K562 (cell line): ENCODE data around the gene SLFN5. TPM values are rescaled to one million over a fixed set of nuclear protein-coding genes. Genes with fewer than 3 reads are reported as not detected.

Experiments
- ATAC-seq: fragments of 200-7000 bp; cut with Tn5 transposase; 3 replicates; pipeline ENCODE4 v1.9.1; 2020; ENCODE audit warnings: moderate library complexity
- BruUV-seq: library from RNA; stranded (reverse); fragments of 400-500 nt; replicated peaks from 2 replicates; lab custom pipeline; 2021; lab: Mats Ljungman, UMichigan
- CTCF ChIA-PET: fragments of 300-600 bp; formaldehyde crosslinking; extraction: SDS; loops from one replicate; lab custom pipeline; 2021; ENCODE audit warnings: low intra/inter-chr PET ratio; lab: Yijun Ruan, JAX
- POLR2A ChIA-PET: fragments of 300-600, 350-650 bp; sonication (Branson Sonifier 250); formaldehyde crosslinking; extraction: SDS; loops from one replicate; lab custom pipeline; 2021; ENCODE audit warnings: antibody characterized with exemption, inconsistent platforms; lab: Yijun Ruan, JAX
- DNase-seq, 4 experiments: peaks; one replicate each; pipeline versions ENCODE4 v3.0.0 to v3.0.0-alpha.2; 2011 to 2018; ENCODE audit warnings: low spot score in 3 of 4, mixed read lengths in 3 of 4; ENCODE audit errors: extremely low read depth in 1 of 4
- FAIRE-seq: peaks from 2 replicates; lab custom pipeline; 2011; peaks lifted over from hg19 to GRCh38; lab: Jason Lieb, UNC
- H2AFZ ChIP-seq: 2 replicates; pipeline ENCODE4 v1.6.0; 2011; ENCODE audit warnings: low read depth, low read length, control low read depth, inconsistent platforms
- H3K27ac ChIP-seq: fragments of 200-600 bp; 3 replicates; pipeline ENCODE4 v1.8.0; 2011; ENCODE audit warnings: low read depth, mild to moderate bottlenecking, control low read depth, inconsistent platforms, low read length, moderate library complexity, mixed read lengths; ENCODE audit errors: extremely low read depth
- H3K27me3 ChIP-seq, 2 experiments: fragments of 300-600 bp in 1 of 2; 2 replicates in 1 of 2; 3 replicates in 1 of 2; pipeline versions ENCODE4 v1.6.0 to v1.8.0; 2011; ENCODE audit warnings: inconsistent platforms in 2 of 2, low read length in 2 of 2, mild to moderate bottlenecking in 1 of 2, mixed read lengths in 1 of 2, moderate library complexity in 1 of 2; ENCODE audit not compliant: control insufficient read depth in 2 of 2, insufficient read depth in 2 of 2
- H3K36me3 ChIP-seq: fragments of 300-600 bp; 3 replicates; pipeline ENCODE4 v1.8.0; 2011; ENCODE audit warnings: mild to moderate bottlenecking, low read length, inconsistent platforms; ENCODE audit not compliant: control insufficient read depth, insufficient read depth
- H3K4me1 ChIP-seq, 2 experiments: fragments of 200-600 bp in 1 of 2; replicated peaks in 1 of 2; 2 replicates in 1 of 2; 3 replicates in 1 of 2; pipeline versions ENCODE4 v1.5.1 to v1.8.0; 2011; ENCODE audit warnings: inconsistent platforms in 2 of 2, low read length in 2 of 2, mild to moderate bottlenecking in 1 of 2, mixed read lengths in 1 of 2, moderate library complexity in 1 of 2; ENCODE audit not compliant: control insufficient read depth in 2 of 2, insufficient read depth in 2 of 2
- H3K4me2 ChIP-seq: 2 replicates; pipeline ENCODE4 v1.6.1; 2011; ENCODE audit warnings: low read length, control low read depth, inconsistent platforms, mixed read lengths; ENCODE audit not compliant: insufficient read depth
- H3K4me3 ChIP-seq: fragments of 200-600 bp; sonication (generic), shearing (Covaris generic); 2 replicates; pipeline ENCODE4 v1.5.1; 2016; ENCODE audit warnings: control low read depth, inconsistent platforms
- H3K79me2 ChIP-seq: fragments of 200-600 bp; 3 replicates; pipeline ENCODE4 v1.8.0; 2011; ENCODE audit warnings: low read length, inconsistent platforms; ENCODE audit not compliant: control insufficient read depth, insufficient read depth
- H3K9ac ChIP-seq, 2 experiments: 2 replicates each; pipeline versions ENCODE4 v1.6.0 to v1.6.1; 2011; ENCODE audit warnings: low read depth in 2 of 2, low read length in 2 of 2, control low read depth in 1 of 2, inconsistent platforms in 1 of 2, mild to moderate bottlenecking in 1 of 2, mixed read lengths in 1 of 2; ENCODE audit not compliant: insufficient read depth in 1 of 2
- H3K9me1 ChIP-seq: one replicate; pipeline ENCODE4 v1.6.0; 2011; ENCODE audit warnings: inconsistent platforms, mild to moderate bottlenecking, low read length, moderate library complexity; ENCODE audit not compliant: control insufficient read depth, insufficient read depth
- H3K9me3 ChIP-seq: replicated peaks from 2 replicates; pipeline ENCODE4 v1.5.1; 2011; ENCODE audit warnings: low read depth, low read length, inconsistent platforms; ENCODE audit not compliant: control insufficient read depth, insufficient read depth
- H4K20me1 ChIP-seq: replicated peaks from 2 replicates; pipeline ENCODE4 v1.6.1; 2011; ENCODE audit warnings: low read length, inconsistent platforms, mixed read lengths; ENCODE audit not compliant: control insufficient read depth, insufficient read depth
- CBFA2T2 ChIP-seq: fragments of 450-650 bp; conservative IDR thresholded peaks from 2 replicates; pipeline ENCODE4 v1.6.1; 2017; ENCODE audit warnings: mild to moderate bottlenecking
- ELF1 ChIP-seq: fragments of 200-800 bp; sonication (Bioruptor generic); IDR thresholded peaks from 2 replicates; pipeline ENCODE4 v1.6.1; 2016; ENCODE audit warnings: missing genetic modification characterization, missing compliant biosample characterization
- FOSL1 ChIP-seq: fragments of 200-800 bp; sonication (Bioruptor generic); conservative IDR thresholded peaks from 2 replicates; pipeline ENCODE4 v1.6.1; 2016; ENCODE audit warnings: missing genetic modification characterization, missing compliant biosample characterization
- NRF1 ChIP-seq, 2 experiments: fragments of 450-650 bp; IDR thresholded peaks in 1 of 2; conservative IDR thresholded peaks in 1 of 2; 2 replicates each; pipeline ENCODE4 v1.6.1; 2014; ENCODE audit warnings: mild to moderate bottlenecking in 2 of 2
- PHF8 ChIP-seq: fragments of 200-600 bp; sonication (generic); IDR thresholded peaks from 2 replicates; pipeline ENCODE4 v1.6.1; 2012; ENCODE audit warnings: mixed run types, mild to moderate bottlenecking, inconsistent platforms, low read length, moderate library complexity, borderline replicate concordance
- PRPF4 ChIP-seq: fragments of 200-400 bp; formaldehyde crosslinking; IDR thresholded peaks from one replicate; pipeline ENCODE4 v1.6.1; 2017; ENCODE audit warnings: low read length, low read depth, mild to moderate bottlenecking; ENCODE audit not compliant: insufficient read depth, poor library complexity, severe bottlenecking
- SAFB ChIP-seq: fragments of 200-400 bp; formaldehyde crosslinking; IDR thresholded peaks from 2 replicates; pipeline ENCODE4 v1.6.1; 2017; ENCODE audit warnings: low read depth, low read length, borderline replicate concordance
- ZNF274 ChIP-seq: IDR thresholded peaks from 2 replicates; pipeline ENCODE4 v1.6.1; 2011; ENCODE audit warnings: low read depth, mild to moderate bottlenecking, low read length, moderate library complexity, borderline replicate concordance
- ZNF324 ChIP-seq: fragments of 250-450 bp; sonication (Bioruptor Pico); IDR thresholded peaks from 2 replicates; pipeline ENCODE4 v1.4.0; 2020; ENCODE audit warnings: mild to moderate bottlenecking
- ZNF445 ChIP-seq: fragments of 250-450 bp; sonication (Bioruptor Pico); IDR thresholded peaks from 2 replicates; pipeline ENCODE4 v1.4.0; 2020; ENCODE audit warnings: low read depth, mild to moderate bottlenecking, moderate library complexity
- ZNF586 ChIP-seq: fragments of 450-650 bp; formaldehyde crosslinking; conservative IDR thresholded peaks from 2 replicates; pipeline ENCODE4 v1.4.0; 2020; ENCODE audit warnings: mild to moderate bottlenecking, moderate library complexity
- ZNF785 ChIP-seq: fragments of 250-450 bp; sonication (Bioruptor Pico); IDR thresholded peaks from 2 replicates; pipeline ENCODE4 v1.4.0; 2020; ENCODE audit warnings: mild to moderate bottlenecking
- WGBS: fragments of 100-300 bp; shearing (Covaris generic); methylation state at CpG from one replicate; pipeline ENCODE4 v1.1.6; 2016; ENCODE audit warnings: low coverage, mixed read lengths; ENCODE audit not compliant: insufficient coverage; ENCODE audit errors: missing lambda C conversion rate; 5-methylcytosine and 5-hydroxymethylcytosine counted together
- in situ Hi-C: fragments of 300-500 bp; cut with MboI; formaldehyde crosslinking; loops from 4 replicates; pipeline ENCODE4 v1.15.0; 2018; ENCODE audit warnings: inconsistent platforms, mixed read lengths
- intact Hi-C: fragments of 100-400 bp; cut with micrococcal nuclease; formaldehyde crosslinking; loops from 2 replicates; pipeline ENCODE4 v1.14.2; 2022
- polyA plus RNA-seq, 8 experiments: library from polyadenylated mRNA; depleted of rRNA in 4 of 8; stranded (reverse) in 5 of 8; unstranded in 3 of 8; fragments of >200 nt; fragmentation: Nextera tagmentation in 2 of 8; fragmentation: Illumina TruSeq in 1 of 8; extraction: Ambion mirVana in 2 of 8; extraction: Trizol in 1 of 8; gene quantifications; 2 replicates each; pipeline versions ENCODE4 v1.2.1 to v1.2.3, GENCODE V29; 2011 to 2014; ENCODE audit warnings: inconsistent platforms in 1 of 8, missing spikeins in 1 of 8
- total RNA-seq, 7 experiments: library from RNA; depleted of rRNA in 6 of 7; stranded (reverse); fragments of >200 nt in 6 of 7; fragmentation: Illumina TruSeq in 2 of 7; extraction: Trizol in 2 of 7; gene quantifications; 2 replicates each; pipeline versions ENCODE4 v1.2.1 to v1.2.3, GENCODE V29; 2011 to 2021; ENCODE audit warnings: low replicate concordance in 1 of 7
- TF ChIP-seq, protein P1 (sequence below): fragments of 150-350 bp; IDR thresholded peaks from 2 replicates; pipeline ENCODE4 v1.6.1; 2014; ENCODE audit warnings: low read depth, mild to moderate bottlenecking, low read length, borderline replicate concordance

SLFN5 gene
- total and polyA plus RNA-seq, 9 of the 15 experiments (the other 6 are each of a cell fraction or from before 2014, with no cell fraction given), result under 0.01 to 0.18 (median 0.04) TPM; not detected in 1

GRCh38 chr17:35229638-35230037 is 13.2 kb upstream of the SLFN5 start:
- CTCF ChIA-PET, result no interaction called here
- intact Hi-C loops, result no loop called here
- in situ Hi-C loops, result no loop called here

More at GRCh38 chr17:35229638-35230037, 13.2 kb upstream of the SLFN5 start:
- Histone ChIP-seq H3K9ac (no peak overlapping the region), H3K27ac (no peak overlapping the region), H3K36me3 (no peaks in the 10 kb centered on the region), H3K4me3 (no peak overlapping the region), H3K27me3 (peaks cover 2 to 11% of the 10 kb centered on the region in 2 experiments; a peak in 2 of 5 replicates), H2AFZ (no peak overlapping the region), H3K4me1 (no peaks in the 10 kb centered on the region), H3K4me2 (no peak overlapping the region), H3K79me2 (no peaks in the 10 kb centered on the region), H3K9me1 (no peaks in the 10 kb centered on the region), H4K20me1 (no peaks in the 10 kb centered on the region)
- no peak for DNase-seq
- ATAC-seq, result no peak
- WGBS, result 0% methylated on average over 1 of the region's 1 CpG
- FAIRE-seq, result no peak
- POLR2A ChIA-PET, result no interaction called here
- TF ChIP-seq CBFA2T2, result no peak
- TF ChIP-seq PHF8, result no peak
- TF ChIP-seq NRF1 (conservative IDR thresholded peaks at IDR 0.05 in 1 of 2, IDR thresholded peaks at IDR 0.05 in 1 of 2), result no peak
- TF ChIP-seq ZNF324 (CRISPR knock-in tag), result no peak
- TF ChIP-seq SAFB, result no peak
- TF ChIP-seq FOSL1 (tag), result no peak
- TF ChIP-seq ZNF445, result no peak
- no peak for TF ChIP-seq PRPF4
- TF ChIP-seq ZNF586 (CRISPR knock-in tag), result no peak
- TF ChIP-seq, protein P1, sequence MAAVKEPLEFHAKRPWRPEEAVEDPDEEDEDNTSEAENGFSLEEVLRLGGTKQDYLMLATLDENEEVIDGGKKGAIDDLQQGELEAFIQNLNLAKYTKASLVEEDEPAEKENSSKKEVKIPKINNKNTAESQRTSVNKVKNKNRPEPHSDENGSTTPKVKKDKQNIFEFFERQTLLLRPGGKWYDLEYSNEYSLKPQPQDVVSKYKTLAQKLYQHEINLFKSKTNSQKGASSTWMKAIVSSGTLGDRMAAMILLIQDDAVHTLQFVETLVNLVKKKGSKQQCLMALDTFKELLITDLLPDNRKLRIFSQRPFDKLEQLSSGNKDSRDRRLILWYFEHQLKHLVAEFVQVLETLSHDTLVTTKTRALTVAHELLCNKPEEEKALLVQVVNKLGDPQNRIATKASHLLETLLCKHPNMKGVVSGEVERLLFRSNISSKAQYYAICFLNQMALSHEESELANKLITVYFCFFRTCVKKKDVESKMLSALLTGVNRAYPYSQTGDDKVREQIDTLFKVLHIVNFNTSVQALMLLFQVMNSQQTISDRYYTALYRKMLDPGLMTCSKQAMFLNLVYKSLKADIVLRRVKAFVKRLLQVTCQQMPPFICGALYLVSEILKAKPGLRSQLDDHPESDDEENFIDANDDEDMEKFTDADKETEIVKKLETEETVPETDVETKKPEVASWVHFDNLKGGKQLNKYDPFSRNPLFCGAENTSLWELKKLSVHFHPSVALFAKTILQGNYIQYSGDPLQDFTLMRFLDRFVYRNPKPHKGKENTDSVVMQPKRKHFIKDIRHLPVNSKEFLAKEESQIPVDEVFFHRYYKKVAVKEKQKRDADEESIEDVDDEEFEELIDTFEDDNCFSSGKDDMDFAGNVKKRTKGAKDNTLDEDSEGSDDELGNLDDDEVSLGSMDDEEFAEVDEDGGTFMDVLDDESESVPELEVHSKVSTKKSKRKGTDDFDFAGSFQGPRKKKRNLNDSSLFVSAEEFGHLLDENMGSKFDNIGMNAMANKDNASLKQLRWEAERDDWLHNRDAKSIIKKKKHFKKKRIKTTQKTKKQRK, result no peak
- no peak for TF ChIP-seq ZNF785 (CRISPR knock-in tag)
- no peak for TF ChIP-seq ZNF274
- TF ChIP-seq ELF1 (tag), result no peak
- TF ChIP-seq, all 486 proteins: peak for 0
- no TSS peak for BruUV-seq
- no peaks in the 10 kb centered on the region for H3K9me3 ChIP-seq
